MM.1S (cell line): ENCODE measurements around the gene KIF18B.

ENCODE experiments used
- CTCF ChIP-seq: fragments of 300-600 bp; sonication (generic); IDR thresholded peaks from 2 replicates; pipeline ENCODE4 v1.5.1; 2016; ENCODE audit warnings: antibody characterized with exemption, low read length, mixed read lengths
- EZH2 ChIP-seq: fragments of 300-600 bp; sonication (generic); optimal IDR thresholded peaks from 2 replicates; pipeline ENCODE3; 2017; ENCODE audit warnings: low read depth, mild to moderate bottlenecking, antibody characterized with exemption, low read length, mixed read lengths
- EZH2phosphoT487 ChIP-seq: fragments of 300-600 bp; sonication (generic); IDR thresholded peaks from 2 replicates; pipeline ENCODE4 v1.6.1; 2018; ENCODE audit warnings: antibody characterized with exemption, low read length

GRCh38 chr17:44968225-44969143, 20.9 kb upstream of the KIF18B start, which contains the start of gene C1QL1:
- no peak for TF ChIP-seq CTCF
- no peak for TF ChIP-seq EZH2
- TF ChIP-seq EZH2phosphoT487: no peak
